ENCODE measurements around the gene ARHGAP26. TPM values are rescaled to one million over a fixed set of nuclear protein-coding genes. Genes with fewer than 3 reads are reported as not detected.

The ARHGAP26 gene
- total and polyA plus RNA-seq, 2 donors (not counting 3 experiments of a cell fraction or from before 2014, with no cell fraction given), result 3.1 to 16.2 TPM

DNA sequence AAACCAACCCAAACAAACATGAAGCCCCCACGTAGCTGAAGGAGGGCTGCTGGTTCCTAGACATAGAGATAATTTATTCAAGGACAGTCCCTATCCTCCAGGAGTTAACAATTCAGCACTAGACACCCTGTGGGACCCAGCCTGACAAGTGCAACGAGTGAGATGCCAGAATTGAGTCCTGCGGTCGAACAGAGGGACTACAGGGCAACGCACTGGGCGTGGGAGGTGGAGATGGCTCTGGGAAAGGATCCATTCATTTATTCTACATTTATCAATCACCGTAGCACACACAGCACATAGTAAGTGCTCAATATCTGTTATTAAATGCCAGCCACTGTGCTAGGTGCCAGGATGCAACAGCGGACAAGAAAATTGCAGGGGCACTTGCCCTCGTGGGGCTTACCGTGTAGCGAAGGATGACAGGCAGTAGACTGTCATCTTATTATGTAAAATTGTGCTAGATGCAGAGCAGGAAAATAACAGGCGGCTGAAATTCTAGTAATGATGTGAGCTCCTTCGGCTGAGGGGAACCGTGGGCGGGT is 855 bp upstream of the ARHGAP26 start:
- no peaks in the 10 kb centered on the region for H3K36me3 ChIP-seq (ENCODE audit: control insufficient read depth in 2 of 2, extremely low read depth in 1 of 2, insufficient read depth in 2 of 2, low read length in 2 of 2)
- H3K9me1 ChIP-seq (replicated peaks; ENCODE audit: control insufficient read depth, extremely low read depth, insufficient read depth, low read length), result no peaks in the 10 kb centered on the region
- no peak for FAIRE-seq
- CTCF ChIA-PET, result interaction anchor here (0.6 to 6.6 kb wide), 15 partner anchors 10 to 119 kb away, joined by 3 to 92 read pairs (median 18); no protein-coding TSS in a partner anchor
- H4K20me1 ChIP-seq (replicated peaks; ENCODE audit: control insufficient read depth, extremely low read depth, insufficient read depth, low read length), result no peaks in the 10 kb centered on the region
- H3K9ac ChIP-seq (replicated peaks; ENCODE audit: extremely low read depth, insufficient read depth, low read length), result no peak overlapping the region
- H3K27me3 ChIP-seq (ENCODE audit: control insufficient read depth in 2 of 2, insufficient read depth in 2 of 2, low read length in 2 of 2), result no peaks in the 10 kb centered on the region
- peak overlapping the region; percentile 84 for H3K4me2 ChIP-seq (ENCODE audit: insufficient read depth, low read length)
- dilution Hi-C loops (cut with MboI; ENCODE audit: extremely low pct_ligation_motif_present, low sequenced_read_pairs) (no loop called here), intact Hi-C loops (cut with micrococcal nuclease) (no loop called here)
- no peak for TF ChIP-seq JUN (IDR thresholded peaks at IDR 0.05; ENCODE audit: borderline replicate concordance, insufficient read depth, insufficient read length, low read depth)
- TF ChIP-seq POLR2A (IDR thresholded peaks at IDR 0.05; ENCODE audit: low read depth, low read length), result no peak
- TF ChIP-seq, protein P1, sequence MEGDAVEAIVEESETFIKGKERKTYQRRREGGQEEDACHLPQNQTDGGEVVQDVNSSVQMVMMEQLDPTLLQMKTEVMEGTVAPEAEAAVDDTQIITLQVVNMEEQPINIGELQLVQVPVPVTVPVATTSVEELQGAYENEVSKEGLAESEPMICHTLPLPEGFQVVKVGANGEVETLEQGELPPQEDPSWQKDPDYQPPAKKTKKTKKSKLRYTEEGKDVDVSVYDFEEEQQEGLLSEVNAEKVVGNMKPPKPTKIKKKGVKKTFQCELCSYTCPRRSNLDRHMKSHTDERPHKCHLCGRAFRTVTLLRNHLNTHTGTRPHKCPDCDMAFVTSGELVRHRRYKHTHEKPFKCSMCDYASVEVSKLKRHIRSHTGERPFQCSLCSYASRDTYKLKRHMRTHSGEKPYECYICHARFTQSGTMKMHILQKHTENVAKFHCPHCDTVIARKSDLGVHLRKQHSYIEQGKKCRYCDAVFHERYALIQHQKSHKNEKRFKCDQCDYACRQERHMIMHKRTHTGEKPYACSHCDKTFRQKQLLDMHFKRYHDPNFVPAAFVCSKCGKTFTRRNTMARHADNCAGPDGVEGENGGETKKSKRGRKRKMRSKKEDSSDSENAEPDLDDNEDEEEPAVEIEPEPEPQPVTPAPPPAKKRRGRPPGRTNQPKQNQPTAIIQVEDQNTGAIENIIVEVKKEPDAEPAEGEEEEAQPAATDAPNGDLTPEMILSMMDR (IDR thresholded peaks at IDR 0.05; ENCODE audit: extremely low read depth in 1 of 2, insufficient read depth in 1 of 2, low read depth in 1 of 2, low read length in 2 of 2), result no peak
- TF ChIP-seq GATA2 (IDR thresholded peaks at IDR 0.05; ENCODE audit: insufficient read depth, insufficient read length, low read depth, low read length), result no peak
- no peak for TF ChIP-seq EZH2 (IDR thresholded peaks at IDR 0.05; ENCODE audit: borderline replicate concordance, low read depth, low read length, severe bottlenecking)
- TF ChIP-seq, protein P2, sequence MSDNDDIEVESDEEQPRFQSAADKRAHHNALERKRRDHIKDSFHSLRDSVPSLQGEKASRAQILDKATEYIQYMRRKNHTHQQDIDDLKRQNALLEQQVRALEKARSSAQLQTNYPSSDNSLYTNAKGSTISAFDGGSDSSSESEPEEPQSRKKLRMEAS (IDR thresholded peaks at IDR 0.05; ENCODE audit: insufficient read depth, insufficient read length), result no peak
- TF ChIP-seq POLR2AphosphoS5 (IDR thresholded peaks at IDR 0.05; ENCODE audit: insufficient read depth, low read depth, low read length), result no peak
- TF ChIP-seq FOS (IDR thresholded peaks at IDR 0.05; ENCODE audit: borderline replicate concordance, insufficient read depth, low read length), result no peak
- no peak for TF ChIP-seq MYC (IDR thresholded peaks at IDR 0.05; ENCODE audit: low read depth, low read length)
- no peaks in the 10 kb centered on the region for H3K79me2 ChIP-seq (ENCODE audit: control insufficient read depth, insufficient read depth, low read length)
- H3K9me3 ChIP-seq (replicated peaks; ENCODE audit: control insufficient read depth, insufficient read depth, low read length), result no peaks in the 10 kb centered on the region
- H3K4me1 ChIP-seq (ENCODE audit: control insufficient read depth, extremely low read depth, insufficient read depth, low read length), result peaks cover 10% of the 10 kb centered on the region
- no peak overlapping the region for H3K27ac ChIP-seq (ENCODE audit: insufficient read depth, low read depth, low read length)
- BruUV-seq (replicated peaks), result no TSS peak
- POLR2A ChIA-PET, result no interaction called here
- H3K4me3 ChIP-seq (replicated peaks in 1 of 3; ENCODE audit: insufficient read depth in 1 of 3, low read depth in 1 of 3, low read length in 3 of 3), result peak overlapping the region; percentile 31 to 86 (median 74)
- DNase-seq (ENCODE audit: low read depth, low spot score), result peak; percentile 3
- H2AFZ ChIP-seq (ENCODE audit: low read depth, low read length), result peak overlapping the region; percentile 73
